ENCODE measurements around the gene CSNK1D. TPM values are rescaled to one million over a fixed set of nuclear protein-coding genes. Genes with fewer than 3 reads are reported as not detected.
A peak's percentile ranks its signal among the peaks of the same experiment; 100 is the strongest.

Gene CSNK1D
- total RNA-seq, 1 experiment from 2014 or later, result 137 TPM

- Histone ChIP-seq H3K4ac (ENCODE audit: low read depth, low read length) (no peak overlapping the region), H4K91ac (ENCODE audit: insufficient read length, low read depth, low read length) (no peak overlapping the region), H2AK5ac (ENCODE audit: insufficient read length, low read length) (no peak overlapping the region), H2BK120ac (ENCODE audit: low read depth, low read length, poor library complexity, severe bottlenecking) (no peak overlapping the region), H3K79me1 (ENCODE audit: insufficient read depth, low read depth, low read length, poor library complexity, severe bottlenecking) (no peaks in the 10 kb centered on the region), H3T11ph (ENCODE audit: low read length) (no peak overlapping the region), H4K20me1 (ENCODE audit: control insufficient read depth, insufficient read depth, insufficient read length) (no peaks in the 10 kb centered on the region), H3K18ac (ENCODE audit: insufficient read length, low read depth, low read length) (no peak overlapping the region), H3K9me3 (ENCODE audit: control insufficient read depth, low read depth, low read length) (no peaks in the 10 kb centered on the region), H3K56ac (ENCODE audit: insufficient read length, low read depth, low read length) (no peak overlapping the region), H2BK20ac (ENCODE audit: low read depth, low read length, poor library complexity, severe bottlenecking) (no peak overlapping the region), H3K9ac (ENCODE audit: extremely low read depth, insufficient read length, low read length) (no peak overlapping the region), H3K4me1 (ENCODE audit: insufficient read depth, low read length) (no peaks in the 10 kb centered on the region; the same call in 1 of the 2 replicates), H2BK15ac (ENCODE audit: low read depth, low read length) (no peak overlapping the region), H4K5ac (ENCODE audit: insufficient read length, low read depth, low read length) (no peak overlapping the region), H3K23me2 (ENCODE audit: insufficient read length, low read depth, low read length, poor library complexity, severe bottlenecking) (peaks cover 3% of the 10 kb centered on the region), H3K27ac (ENCODE audit: insufficient read length, low read depth, low read length) (no peak overlapping the region), H2BK12ac (ENCODE audit: insufficient read length, low read depth, low read length) (no peak overlapping the region), H3K23ac (ENCODE audit: insufficient read length, low read depth, low read length) (no peak overlapping the region), H3K4me2 (ENCODE audit: insufficient read depth, insufficient read length, low read length) (no peak overlapping the region), H3K79me2 (ENCODE audit: insufficient read depth, low read length) (no peaks in the 10 kb centered on the region), H2AFZ (ENCODE audit: low read length) (no peak overlapping the region), H3K14ac (ENCODE audit: insufficient read depth, low read length) (no peak overlapping the region), H2BK5ac (ENCODE audit: insufficient read length, low read length) (no peak overlapping the region), H4K8ac (replicated peaks; ENCODE audit: insufficient read length, low read depth, low read length) (no peak overlapping the region), H3K27me3 (ENCODE audit: insufficient read depth, low read length) (no peaks in the 10 kb centered on the region)
- H3K36me3 Mint-ChIP-seq (ENCODE audit: insufficient read depth in 1 of 3, low read depth in 3 of 3), result no peaks in the 10 kb centered on the region
- DNase-seq, result peak; percentile 76
- WGBS (ENCODE audit: extremely low coverage, insufficient read length, low lambda C conversion rate), result no CpG with 5 or more reads among the region's 10 CpGs
- no peaks in the 10 kb centered on the region for H3K9me3 Mint-ChIP-seq
- peaks cover 42% of the 10 kb centered on the region for H3K27me3 Mint-ChIP-seq (ENCODE audit: low read depth)
- H3K4me3 Mint-ChIP-seq, result 0 out of 5 replicates have a peak overlapping the region, but pooled peaks of 1 of the 2 experiments have one; percentile 23
- H3K4me1 Mint-ChIP-seq, result peaks cover 7 to 27% of the 10 kb centered on the region in 2 experiments; a peak in 3 of 4 replicates
- H3K27ac Mint-ChIP-seq, result no peak overlapping the region
- TF ChIP-seq CTCF (conservative IDR thresholded peaks at IDR 0.05), result no peak
Observed at GRCh38 chr17:82299452-82299851, 26.0 kb upstream of the CSNK1D start.

Measured in H9 (cell line).